ENCODE data around the gene OR5K2. TPM values are rescaled to one million over a fixed set of nuclear protein-coding genes. Genes with fewer than 3 reads are reported as not detected.

The OR5K2 gene
- total RNA-seq, 1 donor from 2014 or later: not detected

GRCh38 chr3:98528474-98529346 is 31.2 kb downstream of the OR5K2 start:
- no peak overlapping the region for H3K27ac Mint-ChIP-seq (ENCODE audit: unreplicated experiment)
- TF ChIP-seq CTCF (IDR thresholded peaks at IDR 0.05; ENCODE audit: partially characterized antibody, unreplicated experiment): no peak
- H3K9me3 Mint-ChIP-seq (ENCODE audit: unreplicated experiment): no peaks in the 10 kb centered on the region
- no peak for DNase-seq
- H3K4me3 Mint-ChIP-seq (ENCODE audit: unreplicated experiment): no peak overlapping the region
- H3K27me3 Mint-ChIP-seq (ENCODE audit: unreplicated experiment): no peaks in the 10 kb centered on the region
- peaks cover 3% of the 10 kb centered on the region for H3K4me1 Mint-ChIP-seq (ENCODE audit: low read depth, unreplicated experiment)
- no peaks in the 10 kb centered on the region for H3K36me3 Mint-ChIP-seq (ENCODE audit: unreplicated experiment)

GRCh38 chr3:98529856-98530459 is 32.5 kb downstream of the OR5K2 start:
- Mint-ChIP-seq H3K27me3 (ENCODE audit: unreplicated experiment) (no peaks in the 10 kb centered on the region), H3K4me3 (ENCODE audit: unreplicated experiment) (no peak overlapping the region), H3K9me3 (ENCODE audit: unreplicated experiment) (no peaks in the 10 kb centered on the region), H3K36me3 (ENCODE audit: unreplicated experiment) (no peaks in the 10 kb centered on the region), H3K4me1 (ENCODE audit: low read depth, unreplicated experiment) (peaks cover 3% of the 10 kb centered on the region), H3K27ac (ENCODE audit: unreplicated experiment) (no peak overlapping the region)
- TF ChIP-seq CTCF (IDR thresholded peaks at IDR 0.05; ENCODE audit: partially characterized antibody, unreplicated experiment): no peak
- no peak for DNase-seq

GRCh38 chr3:98530676-98531075 is 33.2 kb downstream of the OR5K2 start:
- Mint-ChIP-seq H3K36me3 (ENCODE audit: unreplicated experiment) (no peaks in the 10 kb centered on the region), H3K27me3 (ENCODE audit: unreplicated experiment) (no peaks in the 10 kb centered on the region), H3K9me3 (ENCODE audit: unreplicated experiment) (no peaks in the 10 kb centered on the region), H3K4me1 (ENCODE audit: low read depth, unreplicated experiment) (peaks cover 3% of the 10 kb centered on the region), H3K4me3 (ENCODE audit: unreplicated experiment) (no peak overlapping the region), H3K27ac (ENCODE audit: unreplicated experiment) (no peak overlapping the region)
- no peak for DNase-seq
- TF ChIP-seq CTCF (IDR thresholded peaks at IDR 0.05; ENCODE audit: partially characterized antibody, unreplicated experiment): no peak

- TF ChIP-seq CTCF (IDR thresholded peaks at IDR 0.05; ENCODE audit: partially characterized antibody, unreplicated experiment): no peak
- no peak within 1 kb of the TSS for H3K4me3 Mint-ChIP-seq (ENCODE audit: unreplicated experiment)
- no peak within 1 kb of the TSS for H3K27ac Mint-ChIP-seq (ENCODE audit: unreplicated experiment)
- no peaks in the 10 kb centered on the region for H3K9me3 Mint-ChIP-seq (ENCODE audit: unreplicated experiment)
- no peaks in the 10 kb centered on the region for H3K27me3 Mint-ChIP-seq (ENCODE audit: unreplicated experiment)
- DNase-seq: no peak
- peaks cover 3% of the 10 kb centered on the region for H3K4me1 Mint-ChIP-seq (ENCODE audit: low read depth, unreplicated experiment)
- H3K36me3 Mint-ChIP-seq (ENCODE audit: unreplicated experiment): no peaks in the 10 kb centered on the region
These were observed 34.3 kb downstream of the OR5K2 start, which contains the start of gene GPR15 for GRCh38 chr3:98531622-98532274. TSS of gene GPR15 (plus strand) at chr3:98531978. CDS start at chr3:98532034, 56 bp downstream.
